Left renal pelvis (tissue), 4 donors: ENCODE data around the gene PBX3. TPM values are rescaled to one million over a fixed set of nuclear protein-coding genes. Genes with fewer than 3 reads are reported as not detected.

Experiments
- DNase-seq, 4 donors: peaks; one replicate each; pipeline ENCODE4 v3.0.0-alpha.2; 2013; ENCODE audit warnings: low read depth in 4 of 4, low spot score in 3 of 4
- polyA plus RNA-seq, 4 donors: library from polyadenylated mRNA; unstranded; fragments of 120-200 nt; gene quantifications; one replicate each; pipeline ENCODE4 v1.2.1, GENCODE V29; 2013; ENCODE audit not compliant: insufficient read length in 4 of 4

The PBX3 gene
- 10 to 100 TPM; 23.1 to 35.0 (median 27.4) TPM for polyA plus RNA-seq

DNA sequence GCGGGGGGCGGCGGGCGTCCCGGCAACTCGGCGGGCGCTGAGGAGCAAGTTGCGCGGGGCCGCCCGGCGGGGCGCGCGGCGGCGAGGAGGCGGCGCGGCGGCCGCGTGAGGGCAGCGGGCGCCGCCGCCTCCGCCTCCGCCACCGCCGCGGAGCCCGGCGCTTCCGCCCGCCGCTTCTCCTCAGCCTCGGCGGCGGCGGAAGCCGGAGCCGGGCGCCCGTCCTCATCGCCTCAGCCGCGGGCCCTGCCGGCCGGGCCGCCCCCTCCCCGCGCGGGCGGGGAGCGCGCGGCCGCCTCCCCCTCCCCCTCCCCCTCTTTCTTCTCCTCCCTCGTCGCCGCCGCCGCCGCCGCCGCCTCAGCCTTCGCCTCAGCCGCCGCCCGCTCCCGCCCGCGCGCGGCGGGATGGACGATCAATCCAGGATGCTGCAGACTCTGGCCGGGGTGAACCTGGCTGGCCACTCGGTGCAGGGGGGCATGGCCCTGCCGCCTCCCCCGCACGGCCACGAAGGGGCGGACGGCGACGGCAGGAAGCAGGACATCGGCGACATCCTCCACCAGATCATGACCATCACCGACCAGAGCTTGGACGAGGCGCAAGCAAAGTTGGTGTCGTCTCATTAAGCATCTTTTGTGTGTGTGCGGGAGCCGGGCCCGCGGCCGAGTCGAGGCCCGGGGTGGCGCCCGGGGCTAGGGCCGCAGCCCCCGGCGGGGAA, at the start of gene PBX3:
PBX3 (plus strand) TSS at position 321 of the 712 bp plus-strand sequence.
- no peak for DNase-seq

DNA sequence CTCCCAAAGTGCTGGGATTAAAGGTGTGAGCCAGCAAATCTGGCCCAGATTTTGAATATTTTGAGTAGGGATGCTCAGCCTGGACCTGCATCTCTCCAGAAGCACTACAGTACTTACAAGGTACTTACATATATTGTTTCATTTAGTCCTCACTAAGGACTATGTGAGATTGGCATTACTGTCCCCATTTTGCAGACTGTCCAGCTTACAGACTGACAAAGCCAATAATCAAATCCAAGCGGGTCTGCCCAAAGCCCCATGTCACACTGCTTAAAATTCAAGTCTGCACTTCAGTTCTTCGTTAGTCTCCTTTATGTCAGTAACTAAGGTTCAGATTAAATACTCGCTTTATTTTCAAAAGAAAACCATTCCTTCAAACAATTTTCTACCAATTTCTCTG, 47.3 kb upstream of the PBX3 start:
- DNase-seq: no peak

DNA sequence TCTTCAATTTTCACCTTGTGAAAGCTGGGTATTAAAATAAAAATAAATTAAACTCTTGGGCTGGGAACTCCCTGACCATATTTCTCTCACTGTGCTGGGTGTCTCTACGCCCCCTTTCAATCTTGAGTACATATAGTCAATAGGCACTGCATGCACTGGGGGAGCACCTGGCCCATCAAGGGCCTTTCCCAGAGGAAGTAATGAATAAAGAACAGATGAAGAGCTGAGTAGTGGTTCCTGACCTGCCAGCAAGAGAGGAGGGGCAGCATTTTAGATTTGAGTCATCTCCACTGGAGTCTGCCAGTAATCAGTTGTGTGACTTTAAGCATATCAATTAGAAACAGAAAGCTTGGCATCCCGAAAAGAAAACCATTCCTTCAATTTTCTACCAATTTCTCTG, 46.4 kb upstream of the PBX3 start:
- no peak for DNase-seq

DNA sequence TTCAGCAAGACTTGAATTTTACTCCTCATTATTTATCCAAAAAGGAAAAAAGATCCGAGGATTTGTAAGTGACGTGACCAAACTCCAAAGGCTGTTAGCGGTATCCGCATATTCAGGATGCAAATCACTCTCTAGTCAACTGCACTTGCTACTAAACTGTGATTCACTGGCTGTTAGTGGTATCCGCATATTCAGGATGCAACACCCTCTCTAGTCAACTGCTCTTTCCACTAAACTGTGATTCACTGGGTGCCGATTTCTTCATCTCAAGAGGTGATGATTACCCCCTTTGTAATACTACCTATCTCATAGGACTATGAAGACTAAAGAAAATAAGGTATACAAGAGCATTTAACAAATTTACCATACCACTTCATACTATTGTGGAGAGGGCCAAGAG, 45.8 kb upstream of the PBX3 start:
- DNase-seq: no peak

DNA sequence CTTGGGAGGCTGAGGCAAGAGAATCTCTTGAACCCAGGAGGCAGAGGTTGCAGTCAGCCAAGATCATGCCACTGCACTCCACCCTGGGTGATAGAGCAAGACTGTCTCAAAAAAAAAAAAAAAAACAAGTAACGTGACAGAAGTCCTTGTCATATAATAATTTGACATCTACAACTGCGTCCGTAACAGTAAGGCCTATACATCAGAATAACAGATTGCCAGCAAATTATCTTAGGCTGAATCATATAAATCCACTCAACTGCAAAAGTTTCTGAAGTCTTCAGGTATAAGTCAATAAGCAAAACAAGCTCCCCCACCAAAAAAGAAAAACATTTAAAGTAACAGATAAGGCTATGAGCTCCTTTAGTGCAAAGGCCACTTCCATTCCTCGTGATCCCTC, 43.5 kb upstream of the PBX3 start:
- no peak for DNase-seq

DNA sequence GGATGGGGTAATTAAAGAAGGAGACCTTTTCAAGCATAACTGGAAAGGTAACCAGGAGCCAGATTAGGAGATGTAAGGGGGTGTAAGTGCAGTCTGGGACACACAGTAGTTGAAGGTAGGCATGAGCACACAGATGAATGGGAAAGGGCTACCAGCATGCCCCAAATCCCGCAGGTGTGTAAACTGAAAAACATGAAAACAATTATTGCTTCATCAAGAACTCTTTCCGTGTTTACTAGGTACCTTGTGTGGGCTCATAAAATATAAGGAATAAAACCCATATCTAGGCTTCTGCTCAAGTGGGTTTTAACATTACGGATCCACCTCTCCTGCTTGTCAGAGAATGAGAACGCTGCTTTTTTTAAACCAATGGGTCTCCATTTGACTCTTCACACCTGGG, 41.3 kb upstream of the PBX3 start:
- DNase-seq: no peak

DNA sequence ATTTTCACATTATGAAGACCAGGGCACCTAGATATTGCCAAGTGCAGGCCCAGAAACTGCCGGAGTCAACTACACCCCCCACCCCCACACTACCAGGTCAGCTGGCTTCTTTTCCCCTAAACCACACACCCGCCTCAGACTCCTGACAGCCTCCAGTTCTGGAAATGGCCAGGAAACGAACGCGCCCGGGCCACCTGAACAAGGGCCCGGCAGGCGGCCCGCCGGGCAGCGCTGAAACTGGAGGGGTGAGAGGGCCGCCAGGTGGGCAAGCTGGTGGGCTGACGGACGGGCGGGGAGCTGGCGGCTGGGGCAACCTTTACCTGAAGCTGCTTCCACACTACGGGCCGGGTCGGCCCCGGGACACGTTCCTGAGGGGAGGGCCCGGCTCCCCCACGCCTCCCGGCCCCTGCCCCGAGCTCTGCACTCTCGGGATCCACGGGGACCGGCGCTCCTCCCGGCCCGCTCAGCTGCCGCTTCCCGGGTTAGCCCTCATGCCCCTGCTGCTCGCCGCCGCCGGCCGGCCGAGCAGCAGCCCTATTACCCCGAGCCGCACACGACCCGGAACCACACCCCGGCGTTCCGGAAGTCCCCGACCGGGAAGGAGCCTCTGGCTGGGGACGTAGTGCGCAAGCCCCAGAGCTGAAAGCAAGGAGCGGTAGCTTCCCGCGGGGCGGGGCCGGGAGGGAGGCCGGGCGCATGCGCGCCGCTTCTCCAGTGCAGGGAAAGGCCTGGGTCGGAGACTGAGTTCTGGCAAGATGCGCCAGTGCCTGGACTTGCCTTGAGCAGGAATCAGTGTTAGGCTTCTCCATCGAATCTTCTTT, 40.3 kb upstream of the PBX3 start, which contains the start of gene MAPKAP1:
MAPKAP1 (minus strand) TSS at position 558 of the 821 bp plus-strand sequence. CDS start 34,634 bp downstream, outside the sequence.
- peak; percentile 80 to 89 (median 82) for DNase-seq

DNA sequence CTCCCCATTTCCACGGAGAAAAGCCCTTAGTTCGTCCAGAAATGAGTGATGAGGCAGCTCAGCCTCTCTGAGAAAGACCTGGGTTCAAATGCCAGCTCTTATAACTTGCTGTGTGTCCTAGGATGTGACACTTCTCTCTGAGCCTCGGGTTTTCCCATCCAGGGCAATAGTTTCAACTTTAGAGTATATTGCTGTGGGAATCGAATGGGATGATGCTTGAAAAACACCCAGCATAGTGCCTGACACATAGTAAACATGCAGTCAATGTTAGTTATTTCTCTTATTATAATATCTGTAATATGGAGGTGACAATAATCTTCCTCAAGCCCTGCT, 39.7 kb upstream of the PBX3 start:
- no peak for DNase-seq

DNA sequence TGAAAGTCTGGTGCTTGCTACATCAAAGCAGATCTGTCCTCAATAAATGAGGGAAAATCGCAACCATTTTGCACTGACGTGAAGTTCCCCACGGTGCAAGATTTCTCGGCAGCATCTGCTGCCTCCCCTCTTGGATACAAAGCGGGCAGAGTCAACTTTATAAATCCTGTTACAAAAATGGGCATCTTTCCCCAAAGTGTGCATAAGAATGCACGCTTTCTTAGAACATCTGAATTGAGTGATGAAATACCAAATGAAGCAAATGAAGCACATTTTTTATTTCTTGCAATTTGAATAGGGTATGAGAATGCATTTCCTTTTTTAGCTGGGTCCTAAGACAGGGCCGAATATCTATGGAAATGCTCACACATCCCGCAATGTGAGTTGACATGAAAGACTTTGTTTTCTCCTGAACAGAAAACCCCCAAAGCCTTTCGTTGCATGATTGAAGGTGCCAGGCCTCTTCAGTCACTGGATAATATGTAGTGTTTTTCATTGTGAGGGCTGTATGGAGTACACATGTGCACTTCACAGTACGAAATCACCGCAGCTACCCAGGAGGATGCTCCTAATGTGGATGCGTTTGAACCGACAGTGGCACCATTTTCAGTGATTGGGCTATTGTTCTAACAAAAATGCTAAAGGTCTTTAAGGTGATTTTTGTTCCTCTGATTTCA, 20.6 kb upstream of the PBX3 start:
- no peak for DNase-seq

DNA sequence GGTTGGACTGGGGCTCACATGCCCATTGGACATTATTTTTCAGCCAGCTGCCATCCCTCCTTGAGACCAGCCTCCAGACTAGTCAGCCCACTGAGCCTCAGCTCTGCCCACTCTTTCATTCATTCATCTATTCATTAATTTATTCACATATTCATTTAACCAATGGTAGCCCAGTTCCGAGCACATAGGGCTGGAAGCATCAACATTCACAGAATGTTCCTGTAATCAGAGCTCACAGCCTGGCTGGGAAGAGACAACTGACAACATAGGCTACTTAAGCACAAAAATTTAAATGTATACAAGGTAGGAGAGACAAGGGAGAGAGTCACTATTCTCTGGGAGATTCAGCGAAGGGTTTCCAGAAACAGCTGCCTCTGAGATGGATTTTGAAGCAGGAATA, 17.0 kb upstream of the PBX3 start:
- DNase-seq: no peak

DNA sequence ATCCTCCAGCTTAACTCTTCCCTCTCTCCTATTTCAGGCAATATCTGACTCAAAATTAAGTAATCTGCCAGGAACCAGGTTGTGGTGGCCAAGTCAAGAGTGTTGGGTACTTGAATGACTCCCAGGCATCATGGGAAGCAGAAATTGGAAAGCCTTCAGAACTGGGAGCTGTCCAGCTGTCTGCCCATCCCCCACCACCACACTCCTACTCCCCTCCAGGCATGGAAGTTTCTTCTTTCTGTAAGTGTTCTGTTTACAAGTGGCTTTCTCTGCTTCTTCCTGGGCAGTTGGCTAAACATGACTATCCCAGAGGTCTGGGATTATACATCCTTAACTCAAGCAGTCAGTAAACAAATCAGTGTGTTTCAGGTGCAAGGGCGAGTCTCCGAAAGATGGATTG, 14.6 kb upstream of the PBX3 start:
- DNase-seq: no peak

DNA sequence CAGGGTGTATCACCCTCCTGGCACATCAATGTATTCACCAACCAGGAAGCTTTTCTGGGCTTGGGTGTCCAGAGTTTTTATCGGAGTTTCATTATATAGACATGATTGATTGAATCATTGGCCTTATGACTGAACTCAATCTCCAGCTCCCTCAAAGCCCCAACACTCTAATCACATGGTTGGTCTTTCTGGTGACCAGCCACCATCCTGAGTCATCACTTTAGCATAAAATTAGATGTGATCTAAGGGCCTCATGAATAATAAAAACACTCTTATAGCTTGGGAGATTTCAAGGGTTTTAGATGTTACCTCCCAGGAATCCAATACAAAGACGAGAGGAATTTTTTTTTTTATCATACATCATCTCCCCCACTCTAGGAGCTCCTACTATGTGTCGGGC, 7.7 kb upstream of the PBX3 start:
- DNase-seq: no peak

DNA sequence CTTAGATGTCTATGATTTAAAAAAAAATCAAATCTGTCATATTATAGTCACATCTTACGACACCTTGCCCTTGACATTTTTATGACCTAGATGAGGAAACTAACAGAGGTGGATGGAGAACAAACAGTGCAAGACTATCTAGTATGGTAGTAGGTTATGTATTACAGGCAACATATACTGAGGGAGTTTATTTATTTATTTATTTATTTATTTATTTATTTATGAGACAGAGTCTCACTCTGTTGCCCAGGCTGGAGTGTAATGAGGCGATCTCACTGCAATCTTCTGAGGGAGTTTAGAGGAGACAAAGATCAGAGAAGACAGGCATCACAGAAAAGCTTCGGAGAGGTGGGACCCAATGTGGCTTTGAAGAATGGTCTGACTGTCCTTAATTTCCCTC, 4.5 kb upstream of the PBX3 start:
- DNase-seq: no peak

DNA sequence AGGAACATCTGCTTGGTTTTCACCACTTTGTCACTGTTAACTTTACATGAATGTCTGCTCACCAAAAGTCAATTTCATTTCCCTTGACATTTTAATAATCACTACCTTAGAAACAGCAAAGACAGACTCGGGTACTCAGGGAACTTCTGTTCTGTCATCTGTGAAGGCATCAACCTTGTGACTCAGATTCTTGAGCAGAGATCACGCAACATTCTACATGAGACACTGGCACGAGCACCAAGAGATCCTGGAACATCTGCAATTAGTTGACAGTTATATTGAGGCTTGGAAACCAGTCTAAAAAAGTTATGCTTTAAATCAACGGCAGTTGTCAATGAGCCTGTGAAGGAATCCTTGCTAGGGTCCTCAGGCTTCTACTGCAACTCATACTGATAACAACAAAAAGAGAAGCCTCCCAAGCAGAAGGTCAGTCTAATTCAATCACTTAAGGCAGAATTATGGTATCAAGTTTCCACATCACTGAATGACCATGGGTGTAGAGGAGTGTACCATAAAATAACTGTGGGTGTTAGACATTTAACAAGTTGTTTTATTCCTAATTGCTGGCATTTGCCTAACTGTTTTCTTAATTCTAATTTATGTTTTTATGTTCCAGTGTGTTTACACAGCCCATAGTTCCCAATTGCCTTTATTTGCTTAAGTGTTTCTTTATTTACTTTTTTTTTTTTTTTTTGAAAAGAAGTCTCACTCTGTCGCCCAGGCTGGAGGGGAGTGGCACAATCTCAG, 3.3 kb upstream of the PBX3 start:
- DNase-seq: no peak

DNA sequence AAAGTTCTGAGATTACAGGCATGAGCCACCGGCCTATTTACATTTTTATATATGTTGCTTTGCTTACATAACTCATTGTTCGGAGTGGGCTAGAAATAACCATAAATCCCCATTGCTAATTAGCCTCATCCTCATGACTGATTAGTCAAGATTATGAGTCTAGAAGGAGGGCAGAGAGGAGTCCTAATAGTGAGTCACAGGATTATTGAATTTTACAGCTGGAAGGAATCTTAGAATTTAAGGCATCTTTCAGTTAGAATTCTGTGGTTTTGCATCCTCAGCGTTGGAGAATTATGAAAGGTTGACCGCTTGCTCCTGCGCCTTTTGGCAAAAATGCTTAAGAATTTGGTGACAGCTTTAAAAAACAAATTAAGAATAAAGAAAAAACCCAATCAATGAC, 2.6 kb upstream of the PBX3 start:
- DNase-seq: no peak

DNA sequence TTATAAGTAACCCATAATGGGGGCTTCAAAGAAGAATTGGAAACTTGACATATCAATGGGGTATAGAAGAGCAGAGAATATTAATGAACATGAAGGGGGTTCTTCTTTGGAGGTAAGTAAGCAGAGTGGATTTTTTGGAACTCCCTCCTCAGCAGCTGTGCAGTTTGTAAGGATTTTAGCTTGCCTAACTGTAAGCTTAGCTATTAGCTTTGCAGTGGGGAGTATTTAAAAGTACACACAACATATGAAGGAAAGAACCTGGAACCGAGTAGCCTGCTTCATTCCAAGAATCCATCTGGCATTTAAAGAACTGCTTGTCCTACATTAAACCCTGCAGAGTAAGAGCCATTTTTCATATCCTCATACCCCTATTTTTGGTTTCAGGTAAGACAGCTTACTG, 2.2 kb upstream of the PBX3 start:
- no peak for DNase-seq

DNA sequence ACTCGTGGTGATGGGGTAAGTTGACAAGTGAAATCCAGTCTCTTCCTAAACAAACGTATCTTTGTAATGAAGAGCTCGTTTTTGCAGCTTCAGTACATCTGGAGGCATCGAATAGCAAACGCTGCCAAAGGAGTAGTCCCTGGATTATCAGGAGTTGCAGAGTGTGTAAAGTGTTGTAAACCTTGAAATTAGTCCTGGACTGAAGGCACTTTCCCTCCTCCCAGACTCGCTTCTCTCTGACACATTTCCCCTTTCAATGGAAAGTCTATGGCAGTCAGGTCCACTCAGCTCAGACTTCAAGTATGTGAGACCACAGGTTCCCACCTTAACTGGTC, 1.5 kb upstream of the PBX3 start:
- DNase-seq: no peak

DNA sequence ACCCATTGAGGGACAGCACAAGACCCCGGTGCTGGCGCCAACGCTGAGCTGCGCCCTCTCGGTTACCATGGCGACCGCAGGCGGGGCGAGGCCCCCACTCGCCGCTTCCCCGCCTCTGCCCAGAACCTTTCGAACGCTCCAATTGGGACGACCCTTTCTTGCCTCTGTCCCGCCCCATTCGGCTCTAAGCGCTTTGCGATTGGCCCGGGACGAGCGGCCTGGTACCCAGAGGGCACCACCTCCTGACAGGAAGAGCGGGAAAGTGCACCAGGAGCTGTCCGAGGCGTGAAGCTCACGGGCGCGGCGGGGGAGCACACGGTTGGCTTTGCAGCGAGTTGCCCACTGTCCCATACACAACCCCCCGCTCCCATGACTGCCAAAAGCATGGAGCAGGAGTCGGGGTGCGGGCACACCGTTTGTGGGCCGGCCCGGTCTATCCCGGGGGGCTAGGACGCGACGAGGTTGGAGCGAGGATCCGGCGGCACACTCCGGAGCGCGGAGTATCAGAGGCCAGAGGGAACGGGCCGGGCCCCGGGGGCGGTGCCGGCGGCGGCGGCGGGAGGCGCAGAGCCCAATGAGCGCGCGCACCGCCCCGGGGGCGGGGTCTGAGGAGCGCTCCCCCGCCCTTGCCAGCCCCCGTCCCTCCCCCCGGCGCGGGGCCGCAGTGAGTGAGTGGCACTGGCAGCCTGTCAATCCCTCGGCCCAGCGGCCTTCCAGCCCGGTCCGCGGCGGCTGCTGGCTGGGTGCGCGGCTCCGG, 978 bp upstream of the PBX3 start:
- peak in 3 of 4 donors; percentile 79 to 85 (median 83) for DNase-seq

DNA sequence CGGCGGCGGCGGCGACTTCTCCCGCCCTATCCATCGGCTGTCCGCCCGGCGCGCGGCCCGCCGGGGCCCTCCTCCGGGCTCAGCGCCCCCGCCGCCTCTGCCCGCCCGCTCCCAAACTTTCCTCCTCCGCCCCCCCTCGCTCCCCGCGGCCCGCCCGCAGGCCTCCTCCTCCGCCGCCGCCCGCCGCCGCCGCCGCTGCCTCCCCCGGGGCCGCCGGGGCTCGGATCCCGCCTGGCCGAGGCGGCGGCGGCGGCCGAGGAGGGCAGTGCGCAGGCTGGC, 460 bp upstream of the PBX3 start:
- DNase-seq: no peak

DNA sequence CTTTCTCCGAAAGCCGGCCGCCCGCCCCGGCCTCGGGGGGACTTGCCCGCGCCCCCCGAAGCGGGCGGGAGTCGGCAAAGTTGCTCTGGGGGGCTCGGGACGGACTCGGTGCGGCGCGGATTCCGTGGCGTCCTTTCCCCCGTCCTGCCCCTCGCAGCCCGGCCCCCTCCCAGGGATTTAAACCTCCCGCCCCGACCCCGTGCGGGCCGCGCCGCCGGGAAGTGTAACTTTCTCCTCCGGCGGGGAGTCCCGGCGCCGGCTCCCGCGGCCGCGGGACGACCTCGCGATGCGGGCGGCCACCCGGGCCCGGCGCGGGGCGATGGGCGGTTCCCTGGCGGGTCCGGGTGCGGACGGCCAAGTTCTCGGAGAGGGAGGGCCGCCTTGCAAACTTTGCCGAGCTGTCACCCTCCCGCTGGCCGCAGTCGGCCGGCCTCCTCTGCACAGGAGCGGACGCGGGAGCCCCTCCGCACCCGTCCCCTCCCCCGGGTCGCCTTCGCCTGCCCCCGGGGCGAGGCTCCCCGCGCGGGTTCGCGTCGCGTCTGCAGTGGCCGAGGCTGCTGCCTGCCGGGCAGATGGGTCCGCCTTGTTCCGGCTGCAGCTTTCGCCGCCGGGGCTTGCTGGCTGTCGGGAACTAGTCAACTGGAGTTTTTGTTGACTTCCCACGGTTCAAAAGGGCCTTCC, 732 bp downstream of the PBX3 start:
- DNase-seq: no peak
